NCI-H345 treated with DMSO at 0.1 percent for 48 hours (cell line): ENCODE results near the gene CH25H.
"Not testable (repeated sequence)": the region's sequence is repeated elsewhere in the genome, so short reads cannot be mapped to it uniquely, and the experiment has no call there.

Experiments
- DNase-seq: peaks from one replicate; lab custom pipeline; 2025; ENCODE audit not compliant: unreplicated experiment; lab: John Stamatoyannopoulos, UW

Gene CH25H

GRCh38 chr10:89201345-89202032 lies 5.6 kb downstream of the CH25H start:
- no peak for DNase-seq

GRCh38 chr10:89197473-89197872 lies 9.6 kb downstream of the CH25H start:
- no peak for DNase-seq

GRCh38 chr10:89191301-89191700 lies 15.8 kb downstream of the CH25H start:
- DNase-seq: not testable (repeated sequence)

GRCh38 chr10:89189211-89189734 lies 17.8 kb downstream of the CH25H start:
- DNase-seq: no peak

GRCh38 chr10:89185658-89186057 lies 21.5 kb downstream of the CH25H start:
- DNase-seq: no peak

- no peak for DNase-seq
These were observed 22.5 kb downstream of the CH25H start for GRCh38 chr10:89184638-89185037.

GRCh38 chr10:89183571-89183970 lies 23.5 kb downstream of the CH25H start:
- no peak for DNase-seq

GRCh38 chr10:89182894-89183293 lies 24.2 kb downstream of the CH25H start:
- DNase-seq: no peak

- no peak for DNase-seq
These were observed 31.3 kb downstream of the CH25H start for GRCh38 chr10:89175816-89176215.

GRCh38 chr10:89173075-89173474 lies 34.0 kb downstream of the CH25H start:
- DNase-seq: no peak

- DNase-seq: no peak
These were observed 35.1 kb downstream of the CH25H start for GRCh38 chr10:89171996-89172395.

GRCh38 chr10:89171263-89171872 lies 35.7 kb downstream of the CH25H start:
- DNase-seq: no peak

- DNase-seq: not testable (repeated sequence)
These were observed 38.7 kb downstream of the CH25H start for GRCh38 chr10:89168354-89168900.

GRCh38 chr10:89167915-89168314 lies 39.2 kb downstream of the CH25H start:
- no peak for DNase-seq

- no peak for DNase-seq
These were observed 41.2 kb downstream of the CH25H start for GRCh38 chr10:89165923-89166322.

- DNase-seq: no peak
These were observed 42.2 kb downstream of the CH25H start for GRCh38 chr10:89164920-89165319.

GRCh38 chr10:89164080-89164479 lies 43.0 kb downstream of the CH25H start:
- DNase-seq: no peak

- no peak for DNase-seq
These were observed 43.7 kb downstream of the CH25H start for GRCh38 chr10:89163265-89163995.

GRCh38 chr10:89162596-89162995 lies 44.5 kb downstream of the CH25H start:
- DNase-seq: no peak

GRCh38 chr10:89160339-89160738 lies 46.8 kb downstream of the CH25H start:
- no peak for DNase-seq

- DNase-seq: no peak
These were observed 47.4 kb downstream of the CH25H start for GRCh38 chr10:89159761-89160160.

GRCh38 chr10:89159316-89159715 lies 47.8 kb downstream of the CH25H start:
- no peak for DNase-seq
